Bone marrow (tissue), 2 donors: ENCODE data around the gene ZNF512.

ENCODE experiments used
- DNase-seq, 2 donors: peaks; one replicate each; lab custom pipeline; 2025; lab: John Stamatoyannopoulos, UW

The ZNF512 gene

DNA sequence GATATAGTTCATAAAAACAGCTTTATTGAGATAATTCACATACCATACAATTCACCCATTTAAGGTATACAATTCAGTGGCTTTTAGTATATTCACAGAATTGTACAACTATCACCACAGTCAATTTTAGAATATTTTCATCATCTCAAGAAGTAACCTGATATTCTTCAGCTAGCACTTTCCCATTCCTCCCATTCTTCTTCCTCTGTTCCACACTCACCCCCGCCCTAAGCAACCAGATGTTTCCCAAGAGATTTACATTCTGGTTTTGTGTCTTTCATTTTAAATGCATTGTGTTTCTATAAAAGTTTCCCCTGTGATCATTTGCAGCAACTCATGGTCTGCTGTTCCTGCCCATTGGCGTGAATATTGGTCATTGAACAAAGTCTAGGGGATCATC, 51.4 kb downstream of the ZNF512 start:
- no peak for DNase-seq

DNA sequence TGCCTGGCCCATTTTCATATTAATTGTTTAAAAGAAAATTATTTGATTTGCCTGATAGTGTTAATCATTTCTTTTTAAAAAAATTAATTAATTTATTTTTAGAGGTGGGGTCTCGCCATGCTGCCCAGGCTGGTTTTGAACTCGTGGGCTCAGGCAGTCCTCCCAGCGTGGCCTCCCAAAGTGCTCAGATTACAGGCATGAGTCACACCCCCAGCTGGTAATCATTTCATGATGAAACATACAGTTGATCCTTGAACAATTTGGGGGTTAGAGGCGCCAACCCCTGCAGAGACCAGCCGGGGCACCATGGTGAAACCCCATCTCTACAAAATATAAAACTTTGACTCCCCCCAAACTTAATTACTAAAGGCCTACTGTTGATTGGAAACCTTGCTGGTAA, 53.9 kb downstream of the ZNF512 start:
- DNase-seq: no peak

DNA sequence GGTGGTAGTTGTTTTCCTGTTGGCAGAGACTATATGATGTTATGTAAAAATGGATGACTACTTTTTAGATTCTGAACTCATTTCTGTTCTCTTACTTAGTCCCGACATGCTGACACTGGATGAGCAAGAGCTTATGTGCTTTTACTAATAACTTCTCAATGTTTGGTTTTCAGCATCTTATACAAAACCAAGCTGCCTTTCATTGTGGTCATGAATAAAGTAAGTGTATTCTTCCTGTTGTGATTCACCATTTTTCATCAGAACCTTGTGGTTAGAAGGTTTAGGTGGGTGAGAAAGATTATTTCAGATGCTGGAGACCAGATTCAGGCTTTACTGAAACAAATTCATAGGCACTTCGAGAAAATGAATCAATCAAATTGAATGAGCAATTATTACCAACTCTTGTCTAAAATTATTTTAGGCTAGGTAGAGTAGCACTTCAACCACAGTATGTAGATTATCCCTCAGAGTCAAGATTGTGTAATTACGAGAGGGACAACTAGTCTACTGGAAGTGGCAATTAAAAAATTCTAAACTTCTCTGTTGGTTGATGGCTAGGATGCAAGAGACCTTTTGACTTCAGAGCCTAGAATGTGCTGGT, 55.3 kb downstream of the ZNF512 start:
- no peak for DNase-seq

DNA sequence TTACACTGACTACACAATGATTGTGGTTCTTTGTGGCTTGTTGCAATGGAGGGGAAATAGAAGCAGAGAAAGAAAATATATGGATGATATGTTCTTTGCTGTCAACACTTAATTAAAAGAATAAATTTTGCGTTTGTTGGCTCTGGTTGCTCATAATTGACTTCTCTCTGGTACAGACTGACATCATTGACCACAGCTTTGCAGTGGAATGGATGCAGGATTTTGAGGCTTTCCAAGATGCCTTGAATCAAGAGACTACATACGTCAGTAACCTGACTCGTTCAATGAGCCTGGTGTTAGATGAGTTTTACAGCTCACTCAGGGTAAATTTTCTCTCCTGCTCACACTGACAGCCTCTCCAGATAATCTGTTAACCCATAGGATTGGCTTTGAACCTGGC, 55.9 kb downstream of the ZNF512 start:
- no peak for DNase-seq

DNA sequence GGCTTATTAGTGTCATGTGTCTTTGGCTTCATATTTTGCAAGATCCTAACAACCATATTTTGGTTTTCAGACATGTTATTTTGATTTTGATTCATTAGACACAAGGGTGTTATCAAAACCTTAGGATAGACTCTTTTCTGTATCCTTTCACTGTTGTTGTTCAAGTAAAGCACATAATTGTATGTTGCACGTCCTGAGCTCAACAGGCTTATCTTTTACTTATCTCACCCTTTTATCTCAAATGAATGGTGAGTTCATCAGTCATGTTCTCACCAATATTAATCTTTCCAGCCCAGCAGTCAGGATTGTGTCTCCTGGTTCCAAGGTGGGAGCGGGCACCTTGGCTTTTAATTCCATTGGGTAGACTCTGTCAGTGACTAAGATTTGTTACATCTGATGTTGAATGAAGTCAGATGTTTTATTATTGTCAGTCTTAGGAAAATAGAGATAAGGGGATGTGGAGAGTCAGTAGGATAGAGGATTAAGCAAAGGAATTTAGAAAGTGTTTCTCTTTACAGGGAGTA, 57.9 kb downstream of the ZNF512 start:
- DNase-seq: no peak

DNA sequence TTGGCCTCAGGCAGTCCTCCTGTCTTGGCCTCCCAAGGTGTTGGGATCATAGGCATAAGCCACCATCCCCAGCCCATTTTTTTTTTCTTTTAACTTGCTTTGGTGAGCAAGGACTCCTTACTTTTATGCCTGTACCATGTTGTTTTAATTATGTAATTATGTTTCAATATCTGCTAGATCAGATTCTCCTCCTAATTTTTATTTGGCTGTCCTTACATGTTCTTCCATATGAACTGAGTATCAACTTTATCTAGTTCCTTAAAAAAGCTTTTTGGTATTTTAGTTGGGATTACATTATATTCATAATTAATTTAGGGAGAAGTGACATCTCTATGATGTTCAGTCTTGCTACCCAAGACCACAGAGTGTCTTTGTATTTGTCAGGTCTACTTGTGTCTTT, 62.4 kb downstream of the ZNF512 start:
- DNase-seq: no peak

DNA sequence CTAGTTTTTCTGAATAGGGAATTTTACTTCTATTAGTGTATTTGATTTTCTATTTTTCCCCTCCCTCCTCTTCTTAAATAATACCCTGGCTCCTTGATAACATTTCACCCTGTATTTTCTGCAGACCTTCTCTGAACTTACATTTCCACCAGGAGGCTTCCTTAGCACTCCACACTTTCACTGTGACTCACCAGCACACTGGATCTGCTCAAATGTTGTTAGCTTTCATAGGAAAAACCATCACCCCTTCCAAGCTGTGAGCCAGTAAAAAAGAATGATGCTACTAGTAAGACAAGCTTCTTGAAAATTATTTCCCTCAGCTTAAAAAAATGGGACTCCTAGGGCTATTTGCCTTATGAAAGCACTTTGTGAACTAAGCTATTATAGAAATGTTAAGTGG, 64.4 kb downstream of the ZNF512 start:
- DNase-seq: no peak

DNA sequence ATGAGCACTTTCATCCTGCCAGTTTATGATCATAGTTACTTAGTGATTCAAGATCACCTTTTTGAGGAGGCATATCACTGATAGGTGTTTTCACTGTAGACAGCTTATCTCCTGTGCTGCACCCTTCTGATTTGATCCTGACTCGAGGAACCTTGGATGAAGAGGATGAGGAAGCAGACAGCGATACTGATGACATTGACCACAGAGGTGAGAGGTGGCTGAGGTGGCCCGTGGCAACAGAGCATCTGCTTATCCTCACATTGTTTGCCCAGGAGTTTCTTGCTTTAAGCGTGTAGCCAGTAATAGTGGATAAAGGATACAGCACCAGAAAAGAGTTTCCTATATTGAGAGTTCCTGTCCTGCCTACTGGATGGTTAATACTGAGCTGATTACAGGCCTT, 64.9 kb downstream of the ZNF512 start:
- DNase-seq: no peak

DNA sequence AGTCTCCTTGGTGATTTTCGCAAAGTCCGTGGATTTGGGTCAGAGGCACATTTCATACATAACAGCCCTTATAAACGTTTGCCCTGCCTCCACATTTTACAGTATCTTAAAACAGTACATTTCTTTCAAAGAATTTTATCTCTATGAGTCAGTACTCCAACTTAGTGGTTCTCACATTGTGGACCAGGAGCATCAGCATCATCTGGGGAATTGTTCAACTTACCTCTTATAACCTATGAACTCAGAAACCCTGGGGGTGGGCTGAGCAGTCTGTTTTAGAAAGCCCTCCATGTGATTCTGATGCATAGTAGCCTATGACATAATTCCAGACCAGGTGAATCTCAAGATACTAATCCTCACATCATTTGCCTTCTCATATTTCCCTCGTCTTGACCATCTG, 68.2 kb downstream of the ZNF512 start:
- no peak for DNase-seq

DNA sequence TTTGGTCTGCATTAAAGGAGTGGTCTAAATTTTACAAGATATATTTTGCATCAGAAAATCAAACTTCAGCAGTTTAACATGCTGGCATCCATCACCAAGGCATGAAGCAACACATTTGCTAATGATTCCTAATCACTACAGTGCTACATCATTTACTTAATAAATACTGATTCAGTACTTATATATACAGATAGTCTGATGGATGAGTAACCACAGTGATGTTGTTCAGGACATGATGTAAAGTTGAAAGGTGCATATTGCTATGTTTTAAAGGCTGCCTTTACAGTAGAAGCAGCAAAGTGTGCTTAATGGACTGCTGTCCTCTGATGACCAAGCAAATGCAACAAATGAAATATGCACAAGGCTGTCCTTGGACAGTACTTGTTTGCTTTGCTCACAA, 69.5 kb downstream of the ZNF512 start:
- DNase-seq: no peak

DNA sequence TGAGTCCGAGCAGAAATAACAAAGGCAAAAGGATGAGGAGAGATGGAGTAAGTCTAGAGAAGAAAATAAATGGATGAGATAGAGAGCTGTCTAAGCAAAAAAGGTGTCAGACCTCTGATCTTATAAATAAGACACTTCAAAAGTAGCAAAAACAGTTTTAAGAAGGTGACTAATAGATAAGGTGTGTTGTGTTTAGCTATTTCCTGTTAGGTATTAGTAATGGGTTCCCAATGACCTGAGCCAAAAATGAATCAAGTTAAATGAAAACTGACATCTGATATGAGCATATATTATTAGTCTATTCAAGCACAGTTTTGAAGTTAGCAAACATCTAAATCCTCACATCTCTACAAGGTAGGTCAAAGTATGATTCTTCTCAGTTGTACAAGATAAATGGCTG, 69.9 kb downstream of the ZNF512 start:
- DNase-seq: no peak

DNA sequence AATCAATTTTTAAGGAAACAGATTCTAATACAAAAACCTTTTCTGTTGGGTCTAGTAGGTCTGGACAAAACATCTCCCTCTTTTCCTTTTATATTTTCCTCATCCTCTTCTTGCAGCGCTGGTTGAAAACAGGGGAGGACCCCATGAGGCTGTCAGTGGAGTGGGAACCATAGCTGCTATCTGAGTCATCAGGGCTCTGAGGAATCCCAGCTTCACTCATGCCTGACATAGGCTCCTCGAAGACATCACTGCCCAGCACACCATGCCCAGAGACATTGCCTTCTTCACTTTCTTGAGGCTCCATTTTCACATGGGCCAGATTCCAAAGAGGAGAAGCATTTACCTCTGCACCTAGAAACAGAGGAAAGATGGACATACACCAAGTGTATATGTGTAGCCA, 70.6 kb downstream of the ZNF512 start:
- DNase-seq: no peak

DNA sequence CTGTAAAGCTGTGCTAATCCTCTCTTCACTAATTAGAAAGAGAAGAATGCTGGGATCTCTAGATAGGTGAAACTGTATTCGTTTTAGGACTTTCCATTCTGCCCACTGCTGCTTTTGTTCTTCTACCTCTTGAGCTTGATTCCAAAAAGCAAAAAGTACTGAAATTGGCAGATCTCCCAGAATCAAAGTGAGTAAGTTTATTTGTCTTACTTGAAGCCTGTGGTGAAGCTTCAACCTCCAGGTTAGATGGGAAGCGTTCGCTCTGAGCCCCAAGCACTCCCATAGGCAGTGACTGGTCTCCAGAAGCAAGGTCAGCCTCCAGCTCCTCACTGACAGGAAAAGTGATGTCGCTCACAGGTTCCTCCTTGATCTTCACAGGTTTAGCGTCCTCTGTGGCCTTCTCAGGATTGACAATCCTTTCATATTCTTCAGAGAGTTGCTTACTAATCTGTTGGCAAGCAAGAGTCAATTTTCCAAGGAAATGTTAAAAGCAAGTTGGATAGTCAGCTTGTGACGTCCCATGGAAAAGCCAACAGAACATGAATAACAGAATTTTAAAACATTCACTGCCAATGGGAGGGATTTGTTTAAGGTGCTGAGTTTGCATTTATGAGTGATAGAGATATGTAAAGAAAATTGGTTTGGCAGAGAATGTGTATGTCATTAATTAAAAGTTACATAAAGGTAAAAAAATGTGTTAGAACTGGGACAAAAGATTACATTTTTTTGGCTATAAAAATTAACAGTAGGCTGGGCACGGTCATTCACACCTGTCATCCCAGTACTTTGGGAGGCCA, 72.5 kb downstream of the ZNF512 start:
- DNase-seq: no peak

DNA sequence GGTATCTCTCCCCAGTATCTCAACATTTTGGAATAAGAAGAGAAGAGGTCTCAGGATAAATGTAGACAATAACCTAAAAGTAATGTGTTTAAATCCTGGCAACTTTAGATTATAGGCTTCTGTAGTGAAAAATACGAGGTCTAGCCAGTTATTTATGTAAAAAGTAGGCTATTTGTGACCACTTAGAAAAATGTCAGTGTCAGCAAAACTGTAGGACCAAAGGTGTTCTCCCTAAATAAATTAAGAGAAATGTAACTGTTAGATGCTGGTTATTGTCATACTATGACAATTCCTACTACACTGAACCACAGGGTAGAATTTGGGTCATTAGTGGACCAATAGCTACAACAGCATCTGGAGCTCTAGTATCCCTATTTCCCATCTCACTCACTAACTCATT, 78.5 kb downstream of the ZNF512 start:
- no peak for DNase-seq

DNA sequence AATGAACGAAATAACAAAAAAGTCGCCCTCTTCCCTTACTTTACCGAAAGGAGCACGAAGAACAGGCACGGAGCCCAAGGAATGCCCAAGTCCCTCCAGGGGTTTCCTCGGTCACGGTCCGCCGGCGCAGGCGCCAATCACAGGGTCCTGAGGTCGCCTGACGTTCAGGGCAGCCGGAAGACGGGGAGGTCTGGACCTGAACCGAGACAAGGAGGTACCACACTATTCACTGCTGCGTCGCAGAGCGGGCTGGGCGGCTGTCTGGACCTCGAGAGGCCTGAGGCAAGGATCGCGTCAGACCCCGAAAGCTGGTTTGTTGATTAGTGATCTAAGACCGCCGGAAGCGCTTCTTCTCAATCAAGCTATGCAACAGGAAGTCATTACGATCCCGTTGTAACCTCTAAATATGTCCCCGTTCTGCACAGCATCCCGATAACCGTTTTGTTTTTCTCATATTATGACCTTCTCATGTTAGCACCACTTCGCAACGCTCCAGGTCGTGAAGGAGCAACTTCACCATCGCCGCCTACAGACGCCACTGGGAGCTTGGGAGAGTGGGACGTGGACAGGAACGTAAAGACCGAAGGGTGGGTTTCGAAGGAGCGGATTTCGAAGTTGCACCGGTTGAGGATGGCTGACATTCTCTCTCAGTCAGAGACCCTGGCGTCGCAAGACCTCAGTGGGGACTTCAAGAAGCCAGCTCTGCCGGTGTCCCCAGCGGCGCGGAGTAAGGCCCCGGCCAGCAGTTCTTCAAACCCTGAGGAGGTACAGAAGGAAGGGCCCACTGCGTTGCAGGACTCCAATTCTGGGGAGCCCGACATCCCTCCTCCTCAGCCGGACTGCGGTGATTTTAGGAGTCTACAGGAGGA, 80.7 kb downstream of the ZNF512 start, which contains the start of the genes SLC4A1AP and SUPT7L:
TSS of gene SLC4A1AP (plus strand) at position 605 of the 869 bp plus-strand sequence. CDS start at position 631, 26 bp downstream.
TSS of gene SUPT7L (minus strand) at position 330 of the 869 bp plus-strand sequence. CDS start 1,422 bp downstream, outside the sequence.
- DNase-seq: peak; percentile 87 to 94

DNA sequence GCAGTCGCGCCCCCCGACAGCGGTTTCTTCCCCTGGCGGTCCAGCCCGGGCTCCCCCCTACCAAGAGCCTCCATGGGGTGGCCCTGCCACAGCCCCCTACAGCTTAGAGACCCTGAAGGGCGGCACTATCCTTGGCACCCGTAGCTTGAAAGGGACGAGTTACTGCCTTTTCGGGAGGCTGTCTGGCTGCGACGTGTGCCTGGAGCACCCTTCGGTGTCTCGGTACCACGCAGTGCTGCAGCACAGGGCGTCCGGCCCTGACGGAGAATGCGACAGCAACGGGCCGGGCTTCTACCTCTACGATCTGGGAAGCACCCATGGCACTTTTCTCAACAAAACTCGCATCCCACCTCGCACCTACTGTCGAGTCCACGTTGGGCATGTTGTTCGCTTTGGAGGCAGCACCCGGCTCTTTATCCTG, 81.3 kb downstream of the ZNF512 start:
- DNase-seq: no peak

DNA sequence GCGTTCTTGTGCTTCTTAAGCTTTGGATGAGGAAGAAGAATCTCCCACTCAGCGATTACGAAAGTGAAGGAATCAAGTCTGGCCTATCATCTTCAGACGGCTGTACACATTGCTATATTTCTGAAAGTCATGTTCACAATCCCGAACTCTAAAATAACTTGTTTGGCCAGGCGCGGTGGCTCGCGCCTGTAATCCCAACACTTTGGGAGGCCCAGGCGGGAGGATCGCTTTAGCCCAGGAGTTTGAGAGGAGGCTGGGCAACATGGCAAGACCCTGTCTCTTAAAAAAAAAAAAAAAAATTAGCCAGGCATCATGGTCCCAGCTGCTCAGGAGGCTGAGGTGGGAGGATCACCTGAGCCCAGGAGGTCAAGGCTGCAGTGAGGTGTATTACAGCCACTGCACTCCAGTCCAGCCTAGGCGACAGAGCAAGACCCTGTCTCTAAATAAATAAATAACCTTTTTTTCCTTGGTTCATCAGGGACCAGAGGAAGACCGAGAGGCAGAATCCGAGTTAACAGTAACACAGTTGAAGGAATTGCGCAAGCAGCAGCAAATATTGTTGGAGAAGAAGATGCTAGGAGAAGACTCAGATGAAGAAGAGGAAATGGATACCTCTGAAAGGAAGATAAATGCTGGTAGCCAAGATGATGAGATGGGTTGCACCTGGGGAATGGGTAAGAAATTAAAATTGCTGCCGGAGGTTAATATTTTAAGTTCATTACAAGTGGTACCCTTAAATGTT, 82.0 kb downstream of the ZNF512 start:
- DNase-seq: no peak

DNA sequence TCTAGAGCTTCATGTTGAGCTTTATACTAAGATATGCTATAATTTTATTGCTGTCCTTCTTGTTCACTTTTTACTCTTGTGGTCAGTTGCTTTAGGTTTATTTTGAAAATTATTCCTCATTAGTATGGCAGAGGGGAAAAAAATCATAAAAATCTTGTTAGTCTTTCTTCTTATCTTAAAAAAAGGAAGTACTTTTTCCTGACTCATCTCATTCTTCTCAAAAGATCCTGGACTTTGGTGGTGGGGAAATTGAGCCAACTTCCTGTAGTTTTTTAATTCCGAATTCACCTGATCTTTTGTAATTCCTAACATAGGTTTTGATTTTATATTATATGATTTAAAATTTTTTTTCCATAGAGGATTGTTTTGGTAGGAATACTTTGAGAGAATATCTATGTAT, 84.6 kb downstream of the ZNF512 start:
- no peak for DNase-seq

DNA sequence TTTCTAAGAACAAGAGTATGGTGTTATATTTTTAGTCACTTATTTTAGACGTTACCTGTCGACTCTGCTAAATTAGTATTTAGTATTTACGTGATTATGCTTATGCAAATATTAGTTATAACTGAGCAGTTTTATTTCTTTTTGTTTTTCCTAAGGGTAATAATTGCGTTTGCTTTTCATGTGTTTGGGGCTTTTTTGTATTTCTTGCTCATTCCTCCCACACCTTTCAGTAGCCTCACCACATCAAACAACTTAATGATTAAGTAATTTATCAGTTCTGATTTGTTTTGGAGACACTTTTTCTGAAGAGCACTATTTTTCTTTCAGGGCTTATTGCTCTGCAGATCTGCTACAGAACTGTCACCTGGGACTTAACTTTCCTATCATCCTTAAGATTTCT, 88.4 kb downstream of the ZNF512 start:
- no peak for DNase-seq
